NCI-H526 (cell line): ENCODE measurements around the gene ST6GALNAC2.
"Not testable (repeated sequence)": the region's sequence is repeated elsewhere in the genome, so short reads cannot be mapped to it uniquely, and the experiment has no call there.

ENCODE experiments used
- DNase-seq, 2 experiments: peaks; one replicate each; lab custom pipeline; 2025; lab: John Stamatoyannopoulos, UW

Gene ST6GALNAC2

GRCh38 chr17:76540381-76541300 is 45.0 kb downstream of the ST6GALNAC2 start:
- DNase-seq: peak; percentile 90 to 97

DNA sequence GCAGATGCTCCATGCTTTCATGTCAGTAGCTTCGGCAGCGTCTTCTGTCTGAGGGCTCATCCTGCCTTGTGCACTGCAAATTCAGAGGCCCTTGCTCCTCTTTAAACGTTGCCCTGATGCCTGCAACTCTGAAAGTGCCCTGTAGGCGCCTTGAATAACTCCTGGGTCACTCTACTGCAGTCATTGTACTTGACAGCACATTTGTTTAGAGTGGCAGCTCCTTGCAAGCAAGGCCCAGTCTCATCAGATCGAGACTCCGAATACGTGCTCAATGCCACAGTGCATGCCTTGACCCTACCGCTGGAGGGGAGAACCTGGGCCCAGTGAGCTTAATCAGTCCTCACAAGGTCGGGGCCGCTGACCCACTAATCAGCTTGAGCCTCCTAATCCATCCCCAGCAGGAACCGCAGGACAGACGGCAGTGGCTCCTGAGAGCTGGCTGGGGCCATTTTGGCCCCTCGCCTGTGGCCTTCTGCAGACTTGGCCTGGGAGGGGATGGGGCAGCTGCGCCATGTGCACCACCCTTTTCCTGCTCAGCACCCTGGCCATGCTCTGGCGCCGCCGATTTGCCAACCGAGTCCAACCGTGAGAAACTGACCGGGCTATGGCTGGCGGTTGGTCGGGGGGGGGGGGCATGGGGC is 45.9 kb downstream of the ST6GALNAC2 start, which contains the start of gene PRCD:
TSS of gene PRCD (plus strand) at position 414 of the 641 bp plus-strand sequence. CDS start at position 512, 98 bp downstream.
- DNase-seq: no peak

- no peak for DNase-seq
Observed at GRCh38 chr17:76538941-76539570, 46.6 kb downstream of the ST6GALNAC2 start.

DNA sequence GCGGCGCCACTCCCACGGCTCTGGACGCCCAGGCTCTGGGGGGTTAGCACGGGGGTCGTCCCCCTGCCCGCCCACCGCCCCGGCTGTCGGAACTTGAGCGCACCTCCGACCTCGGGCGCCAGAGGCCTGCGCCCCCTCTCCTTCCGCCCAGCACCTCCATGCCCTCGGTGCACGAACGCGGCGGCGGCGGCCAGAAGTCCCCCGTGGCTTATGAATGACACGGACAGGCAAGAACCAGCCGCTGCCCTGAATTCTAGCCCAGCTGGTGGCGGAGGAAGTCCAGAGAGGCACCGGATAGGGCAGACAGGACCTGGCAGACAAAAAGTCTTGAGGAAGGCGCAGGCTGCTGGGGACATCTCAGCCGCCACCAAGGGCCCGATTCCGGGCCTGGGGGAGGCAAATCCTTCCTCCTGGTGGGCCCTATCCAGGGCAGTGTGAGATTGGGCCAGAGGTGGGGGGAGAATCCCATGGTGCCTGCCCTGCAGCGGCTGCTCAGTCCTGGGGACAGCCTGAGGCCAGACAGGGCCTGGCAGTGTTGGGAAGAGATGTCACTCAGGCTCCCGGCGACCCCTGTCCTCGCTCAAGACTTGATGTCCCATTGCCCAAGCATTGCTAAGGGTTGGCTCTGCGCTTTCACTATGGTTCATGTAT is 47.3 kb downstream of the ST6GALNAC2 start:
- DNase-seq: no peak

- no peak for DNase-seq
Observed at GRCh38 chr17:76537578-76538280, 47.9 kb downstream of the ST6GALNAC2 start, which contains the start of gene CYGB. Gene CYGB (minus strand): TSS chr17:76537709. CDS start chr17:76537542, 167 bp downstream.

DNA sequence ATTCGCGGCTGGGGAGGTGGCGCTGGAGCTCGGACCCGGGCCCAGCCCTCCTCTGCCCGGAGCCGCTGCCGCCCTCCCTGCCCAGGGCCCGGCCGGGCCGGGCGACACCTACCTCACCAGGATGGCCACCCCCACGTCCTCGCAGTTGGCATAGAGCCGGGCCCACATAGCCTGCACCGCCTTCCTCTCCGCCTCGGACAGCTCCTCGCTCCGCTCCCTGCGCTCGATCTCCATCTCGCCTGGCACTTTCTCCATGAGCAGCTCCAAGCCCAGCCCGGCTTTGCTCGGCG is 48.4 kb downstream of the ST6GALNAC2 start:
- DNase-seq: peak in 1 of 2 experiments; percentile 44

- DNase-seq: no peak
Observed at GRCh38 chr17:76536511-76537287, 49.0 kb downstream of the ST6GALNAC2 start.

DNA sequence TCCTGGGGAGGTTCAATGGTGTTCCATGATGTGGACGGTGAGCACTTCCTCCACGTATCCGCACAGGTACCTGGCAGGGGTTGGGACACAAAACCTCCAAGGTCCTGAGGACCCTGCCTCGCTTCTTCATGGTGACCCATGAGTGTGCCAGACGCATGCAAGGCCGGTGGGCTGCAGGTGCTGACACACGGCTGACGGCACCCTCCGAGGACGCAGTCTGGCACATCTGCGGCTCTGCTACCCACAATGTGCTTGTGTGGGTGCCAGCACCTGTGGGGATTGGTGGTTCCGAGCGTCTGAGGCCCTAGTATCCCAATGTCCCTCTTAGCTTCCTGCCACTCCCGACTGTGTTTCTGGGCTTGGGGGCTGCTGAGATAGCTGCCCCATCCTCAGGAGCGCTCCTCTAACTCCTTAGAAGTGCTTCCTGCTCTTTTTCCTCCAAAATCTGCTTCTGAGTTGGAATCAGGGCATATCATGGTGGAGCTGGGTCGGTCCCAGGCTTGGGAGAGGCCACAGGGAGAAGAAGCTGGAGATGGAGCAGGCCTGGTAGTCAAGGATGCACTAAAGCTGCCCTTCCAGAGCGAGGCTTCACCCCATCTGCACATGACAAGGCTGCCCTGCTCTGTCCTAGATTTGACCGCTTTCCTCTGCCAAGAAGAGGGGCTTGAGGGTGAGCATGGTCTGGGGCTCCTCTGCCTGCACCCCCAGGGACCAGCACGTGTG is 49.7 kb downstream of the ST6GALNAC2 start:
- DNase-seq: no peak

DNA sequence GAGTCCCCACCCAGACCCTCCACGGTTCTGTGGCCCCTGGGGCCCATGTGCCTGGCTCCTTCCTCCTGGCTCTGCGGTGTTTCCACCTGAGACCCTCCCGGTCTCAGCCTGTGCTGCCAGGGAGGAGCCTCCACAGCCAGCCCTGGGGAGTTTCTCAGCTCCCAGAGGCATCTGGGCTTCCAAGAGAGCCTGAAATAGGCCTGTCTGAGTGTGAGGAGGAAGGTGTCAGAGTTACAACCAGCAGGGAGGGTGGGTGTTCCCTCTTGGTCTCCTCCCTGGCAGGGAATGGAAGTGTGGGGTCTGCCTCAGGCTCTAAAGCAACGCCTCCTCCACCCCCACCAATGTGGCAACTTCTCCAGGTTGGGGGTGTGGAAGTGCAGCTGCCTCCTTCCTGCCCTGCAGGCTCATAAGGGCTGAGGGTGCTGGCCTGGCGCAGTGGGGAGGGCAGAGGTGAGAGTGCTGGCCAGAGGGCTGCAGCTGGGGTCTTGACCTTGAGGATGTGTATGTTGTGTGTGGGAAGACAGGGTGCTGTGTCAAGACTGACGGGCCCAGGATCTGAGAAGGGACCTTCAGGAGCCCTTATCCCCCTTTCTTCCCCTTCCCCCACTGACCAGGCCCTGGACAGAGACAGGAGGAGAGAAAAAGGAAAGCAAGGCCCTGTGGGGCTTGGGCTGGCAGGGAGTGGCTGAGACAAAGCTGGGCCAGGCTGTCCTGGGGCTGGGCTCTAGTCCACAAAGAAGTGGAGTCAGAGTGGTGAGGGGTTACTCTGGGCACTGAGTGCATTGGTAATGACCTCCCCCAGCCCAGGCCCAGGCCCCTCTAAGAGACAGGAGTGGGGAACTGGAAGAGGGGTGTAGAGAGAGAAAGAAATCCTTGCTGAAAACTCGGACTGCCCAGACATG is 50.6 kb downstream of the ST6GALNAC2 start:
- no peak for DNase-seq

- DNase-seq: not testable (repeated sequence)
Observed at GRCh38 chr17:76533640-76534359, 51.9 kb downstream of the ST6GALNAC2 start.

DNA sequence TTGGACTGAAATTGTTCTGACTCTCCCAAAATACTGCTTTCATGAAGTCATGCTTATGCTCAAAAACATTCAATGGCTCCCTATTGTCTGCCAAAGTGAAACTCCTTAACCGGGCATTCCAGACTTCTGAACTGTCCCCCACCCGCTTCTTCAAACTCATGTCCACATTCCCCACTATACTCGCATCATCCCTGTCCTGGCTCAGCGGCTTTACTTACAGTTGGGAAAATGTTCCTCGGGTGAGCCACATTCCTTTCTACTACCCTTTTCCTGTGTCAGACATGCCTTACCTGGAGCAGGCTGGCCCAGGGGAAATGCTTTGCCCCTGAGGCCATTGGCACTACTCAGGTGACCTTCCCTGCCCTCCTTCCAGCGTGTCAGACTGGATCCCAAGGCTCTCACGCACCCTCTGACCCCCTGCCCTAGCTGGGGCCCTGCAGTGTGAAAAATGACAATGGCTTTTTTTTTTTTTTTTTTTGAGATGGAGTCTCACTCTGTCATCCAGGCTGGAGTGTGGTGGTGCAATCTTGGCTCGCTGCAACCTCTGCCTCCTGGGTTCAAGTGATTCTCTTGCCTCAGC is 53.5 kb downstream of the ST6GALNAC2 start:
- DNase-seq: no peak

- DNase-seq: no peak
Observed at GRCh38 chr17:76531486-76532038, 54.1 kb downstream of the ST6GALNAC2 start.

DNA sequence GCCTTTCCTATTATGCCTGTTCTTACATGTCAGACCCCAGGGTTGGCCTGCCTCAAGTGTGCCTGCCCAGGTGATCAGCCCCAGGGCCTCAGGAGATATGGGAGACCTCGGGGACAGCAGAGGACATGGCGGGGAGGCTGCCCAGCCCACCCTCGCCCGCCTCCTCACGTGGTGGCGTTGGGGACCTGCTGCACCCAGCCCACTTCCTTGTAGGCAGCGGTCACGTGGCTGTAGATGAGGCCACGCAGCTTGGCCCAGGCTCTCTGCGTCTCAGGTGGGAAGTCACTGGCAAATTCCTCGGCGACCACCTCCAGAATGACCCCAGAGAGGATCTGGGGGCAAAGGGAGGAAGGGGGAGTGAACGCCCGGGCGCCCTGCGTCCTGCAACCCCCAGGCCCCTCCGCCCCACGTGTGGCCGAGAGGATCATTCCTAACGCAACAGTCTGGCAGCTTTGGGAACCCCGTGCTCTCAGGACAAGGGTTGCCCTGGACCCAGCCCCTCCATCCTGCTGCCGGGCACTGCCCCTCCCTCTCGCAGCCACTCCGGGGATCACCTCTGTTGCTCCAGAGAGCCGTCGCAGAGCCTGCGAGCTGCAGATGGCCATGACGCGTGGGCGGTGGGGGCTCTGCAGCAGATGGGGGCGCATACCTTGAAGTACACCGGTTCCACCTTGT is 54.7 kb downstream of the ST6GALNAC2 start:
- DNase-seq: no peak

DNA sequence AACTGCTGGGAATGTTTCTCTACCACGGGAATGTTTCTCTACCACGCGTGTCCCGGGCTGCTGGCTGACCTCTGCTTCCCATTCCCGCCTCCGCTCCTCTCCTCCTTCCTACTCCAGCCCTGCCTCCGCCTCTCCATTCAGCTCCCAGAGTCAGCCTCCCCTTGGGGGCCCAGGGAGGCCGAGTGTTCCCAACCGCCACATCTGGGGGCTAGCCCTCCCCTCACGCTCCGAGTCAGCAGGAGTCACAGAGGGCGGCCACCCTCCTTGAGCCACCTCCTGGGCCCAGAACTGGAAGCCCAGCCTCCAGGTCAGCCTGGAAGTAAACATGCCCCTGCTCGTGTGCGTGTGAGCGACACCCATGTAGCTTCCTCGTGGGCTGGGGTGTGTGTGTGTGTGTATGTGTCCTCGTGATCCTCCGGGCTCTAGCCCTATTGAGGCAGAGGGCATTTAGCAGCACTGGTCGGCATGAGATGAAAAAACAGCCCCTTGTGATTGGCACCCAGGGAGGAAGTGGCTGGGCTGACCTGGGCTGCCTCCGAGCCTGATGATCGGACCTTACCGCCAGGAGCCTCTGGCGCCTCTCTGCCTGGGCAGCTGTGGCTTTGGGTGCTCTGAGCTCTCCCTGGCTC is 55.5 kb downstream of the ST6GALNAC2 start:
- no peak for DNase-seq

- no peak for DNase-seq
Observed at GRCh38 chr17:76529224-76530094, 56.2 kb downstream of the ST6GALNAC2 start.
